Activated T-cell treated with anti-CD3 and anti-CD28 coated beads for 4 hours (primary cell): ENCODE measurements around the gene ABL2.

Experiments used
- DNase-seq: peaks from one replicate; pipeline ENCODE4 v3.0.0-alpha.2; 2020

ABL2 gene

DNA sequence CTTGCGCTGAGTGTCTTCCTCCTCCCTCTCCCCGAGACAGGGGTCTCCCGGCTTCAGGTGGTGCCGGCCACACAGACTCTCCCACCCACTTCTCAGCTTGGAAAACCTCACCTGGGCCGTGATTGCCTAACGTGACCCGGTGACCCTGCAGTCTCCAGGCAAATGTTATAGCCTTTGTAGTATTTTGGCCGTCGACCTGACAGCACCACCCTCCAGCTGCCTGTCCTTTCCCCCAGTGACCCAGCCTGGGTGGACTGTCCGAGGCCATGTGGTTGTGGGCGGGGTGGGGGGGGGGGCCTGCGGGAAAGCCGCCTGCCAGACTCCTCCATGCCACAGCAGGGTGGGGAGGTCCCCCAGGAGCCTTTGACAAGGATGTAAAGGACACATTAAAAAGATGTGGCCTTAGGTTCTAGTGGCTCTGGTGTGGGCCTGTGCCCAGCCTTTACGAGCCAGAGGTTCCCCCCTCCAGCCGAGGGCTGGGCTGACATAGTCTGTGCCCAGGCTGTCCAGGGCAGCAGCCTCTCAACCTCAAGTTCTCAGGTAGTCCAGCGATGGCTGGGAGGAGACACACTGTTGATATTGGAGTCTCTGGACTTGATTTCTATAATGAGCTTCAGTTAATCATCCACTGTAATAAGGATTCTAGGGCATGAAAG, 139.5 kb downstream of the ABL2 start:
- DNase-seq, result no peak

DNA sequence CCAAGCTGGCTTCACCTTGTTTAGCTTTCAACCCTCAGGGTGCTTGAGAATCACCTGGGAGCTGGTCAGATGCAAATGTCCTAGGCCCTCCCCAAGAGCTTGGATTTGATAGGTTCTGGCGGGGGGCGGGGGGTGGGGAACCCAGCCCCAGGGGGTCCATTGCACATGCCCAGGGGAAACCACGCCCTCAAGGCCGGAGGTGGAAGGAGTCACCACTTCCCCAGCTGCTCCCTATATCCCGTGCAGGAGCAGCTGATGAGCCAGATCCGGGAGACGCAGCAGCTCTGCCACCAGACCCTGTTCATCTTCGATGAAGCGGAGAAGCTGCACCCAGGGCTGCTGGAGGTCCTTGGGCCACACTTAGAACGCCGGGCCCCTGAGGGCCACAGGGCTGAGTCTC, 141.8 kb downstream of the ABL2 start:
- no peak for DNase-seq

DNA sequence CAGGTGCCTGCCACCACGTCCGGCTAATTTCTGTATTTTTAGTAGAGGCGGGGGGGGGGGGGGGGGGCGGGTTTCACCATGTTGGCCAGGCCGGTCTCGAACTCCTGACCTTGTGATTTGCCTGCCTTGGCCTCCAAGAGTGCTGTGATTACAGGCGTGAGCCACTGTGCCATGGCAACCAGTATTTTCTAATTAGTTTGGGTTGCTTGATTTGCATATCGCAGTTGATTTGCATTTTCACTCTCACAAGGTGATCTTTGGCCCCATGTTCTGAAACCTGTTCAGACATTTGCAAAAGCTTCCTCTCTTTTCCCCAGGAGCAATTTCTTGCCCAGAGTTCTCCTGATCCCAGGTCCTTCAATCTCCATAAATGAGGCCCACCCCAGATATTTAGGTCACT, 145.9 kb downstream of the ABL2 start:
- DNase-seq, result no peak

DNA sequence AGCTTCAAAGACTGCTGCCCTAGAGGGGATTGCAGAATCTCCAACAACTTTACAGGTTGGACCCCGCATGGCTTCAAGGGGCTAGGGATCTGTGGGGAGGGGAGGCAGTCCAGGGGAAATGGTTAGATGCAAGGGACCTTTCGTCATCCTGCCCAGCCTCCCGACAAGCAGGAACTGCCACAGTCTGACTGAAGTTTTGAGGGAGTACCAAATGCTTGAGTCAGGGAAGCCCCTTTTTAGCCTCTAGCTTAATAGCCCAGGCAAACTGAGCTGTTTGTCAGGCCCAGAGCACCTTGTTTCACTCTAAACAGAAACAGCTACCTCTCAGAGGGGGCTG, 146.5 kb downstream of the ABL2 start:
- DNase-seq, result no peak

DNA sequence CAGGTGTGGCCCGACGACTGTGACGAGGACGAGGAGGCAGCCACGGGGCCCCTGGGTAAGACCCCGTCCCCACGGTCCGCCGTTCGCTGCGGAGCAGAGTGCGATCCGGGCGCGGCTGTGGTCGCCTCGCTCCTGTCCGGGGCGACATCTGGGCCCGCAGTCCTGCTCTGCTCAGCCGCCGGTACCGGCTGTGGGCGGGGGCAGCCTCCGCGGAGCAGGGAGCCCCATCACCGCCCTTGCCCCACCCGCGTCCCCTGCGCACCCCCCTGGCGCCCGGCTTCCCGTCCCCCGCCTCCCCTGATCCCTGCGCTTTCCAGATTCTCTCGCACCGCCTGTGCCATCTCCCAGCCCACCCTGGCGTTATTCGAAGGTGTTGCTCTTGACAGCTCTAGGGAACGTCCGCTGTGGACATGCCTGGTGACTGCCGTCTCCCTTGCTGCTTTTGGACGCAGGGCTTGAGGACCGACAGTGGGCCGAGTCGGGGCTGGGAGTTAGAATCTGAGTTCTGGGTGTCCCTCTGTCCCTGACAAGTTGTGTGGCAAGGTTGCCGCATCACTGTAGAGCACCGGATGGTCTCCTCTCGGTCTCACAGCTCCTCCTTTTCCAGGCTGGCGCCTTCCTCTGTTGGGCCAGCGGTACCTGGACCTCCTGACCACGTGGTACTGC, 147.0 kb downstream of the ABL2 start:
- DNase-seq, result peak; percentile 9

DNA sequence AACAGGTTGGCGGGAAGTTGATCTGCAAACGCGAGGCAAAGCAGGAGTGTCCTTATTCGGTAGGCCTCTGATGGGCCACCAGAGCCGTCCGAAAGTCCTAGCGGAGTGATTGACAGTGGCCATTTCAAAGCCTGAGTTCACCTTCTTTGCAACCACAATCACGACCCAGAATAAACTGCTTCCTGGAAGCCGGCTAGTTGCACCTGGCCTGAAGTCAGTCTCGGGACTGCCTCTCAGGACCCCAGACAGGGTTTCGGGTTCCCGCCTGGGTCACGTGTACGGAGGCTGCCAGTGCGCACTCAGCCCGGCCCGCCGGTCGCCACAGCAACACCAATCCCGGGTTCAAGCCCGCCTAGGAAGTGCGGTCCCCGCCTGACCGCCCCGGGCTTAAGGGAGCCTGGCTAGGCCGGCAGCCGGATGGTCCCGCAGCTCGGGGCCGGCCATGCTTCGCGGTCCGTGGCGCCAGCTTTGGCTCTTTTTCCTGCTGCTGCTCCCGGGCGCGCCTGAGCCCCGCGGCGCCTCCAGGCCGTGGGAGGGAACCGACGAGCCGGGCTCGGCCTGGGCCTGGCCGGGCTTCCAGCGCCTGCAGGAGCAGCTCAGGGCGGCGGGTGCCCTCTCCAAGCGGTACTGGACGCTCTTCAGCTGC, 147.7 kb downstream of the ABL2 start, which contains the start of gene TOR3A:
TOR3A (plus strand) TSS at position 384 of the 646 bp plus-strand sequence; CDS start at position 443, 59 bp downstream.
- DNase-seq, result peak; percentile 51

DNA sequence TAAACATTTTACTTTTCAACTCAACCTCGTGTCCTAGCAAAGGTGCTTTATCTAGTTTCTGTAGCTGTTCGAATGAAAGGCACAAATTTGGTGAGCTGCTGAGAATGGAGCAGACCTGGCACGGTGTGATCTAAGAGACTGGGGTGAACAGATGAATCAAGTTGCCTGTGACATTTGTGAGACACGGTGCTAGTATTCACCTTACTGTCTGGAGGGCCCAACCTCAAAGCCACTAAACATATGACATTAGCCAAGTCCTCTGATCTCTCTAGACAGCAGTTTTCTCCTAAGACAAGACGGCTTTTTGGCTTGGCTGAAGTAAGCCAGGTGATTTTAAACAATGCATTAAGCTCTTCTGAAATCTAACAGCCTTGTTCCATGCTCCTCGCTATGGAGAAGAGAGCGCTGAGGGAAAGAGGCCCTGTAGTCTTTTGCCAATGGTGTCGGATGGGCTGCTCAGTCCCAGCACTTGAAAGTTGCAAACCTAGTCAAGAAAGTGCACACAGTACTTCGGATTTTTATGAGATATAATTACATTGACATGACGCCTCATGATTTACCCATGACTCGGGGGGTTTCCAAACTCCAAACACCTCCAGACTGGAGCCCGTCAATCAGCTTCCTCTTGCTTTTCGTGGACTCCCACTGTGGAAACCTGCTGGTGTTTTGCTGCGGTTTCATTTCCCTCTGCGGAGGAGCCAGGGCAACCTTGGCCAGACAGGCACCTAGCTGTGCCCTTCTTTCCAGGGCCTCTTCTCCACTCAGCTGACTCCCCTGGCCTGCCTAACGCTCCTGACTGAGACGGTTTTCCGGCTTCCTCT, 148.4 kb downstream of the ABL2 start:
- no peak for DNase-seq

DNA sequence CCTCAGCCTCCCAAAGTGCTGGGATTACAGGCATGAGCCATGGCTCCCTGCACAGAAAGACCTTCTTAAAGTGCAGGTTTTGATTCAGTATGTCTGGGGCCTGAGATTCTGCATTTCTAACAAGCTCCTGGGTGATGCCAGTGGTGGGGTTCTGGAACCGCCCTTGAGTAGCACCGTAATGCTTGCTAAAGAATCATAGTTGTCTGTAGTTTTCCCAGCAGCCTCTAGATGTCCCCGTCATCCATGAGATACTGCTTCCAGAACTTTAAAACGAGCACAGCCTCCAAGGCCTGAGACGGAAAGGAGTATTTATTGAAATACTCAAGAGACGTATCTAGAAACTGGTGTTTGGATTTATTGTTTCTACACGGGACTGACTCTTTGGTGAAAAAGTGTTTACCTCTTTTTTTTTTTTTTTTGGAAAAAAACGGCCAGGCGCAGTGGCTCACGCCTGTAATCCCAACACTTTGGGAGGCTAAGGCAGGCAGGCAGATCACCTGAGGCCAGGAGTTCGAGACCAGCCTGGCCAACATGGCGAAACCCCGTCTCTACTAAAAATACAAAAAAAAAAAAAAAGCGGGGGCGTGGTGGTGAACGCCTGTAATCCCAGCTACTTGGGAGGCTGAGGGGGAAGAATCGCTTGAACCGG, 150.2 kb downstream of the ABL2 start:
- DNase-seq, result peak; percentile 37

DNA sequence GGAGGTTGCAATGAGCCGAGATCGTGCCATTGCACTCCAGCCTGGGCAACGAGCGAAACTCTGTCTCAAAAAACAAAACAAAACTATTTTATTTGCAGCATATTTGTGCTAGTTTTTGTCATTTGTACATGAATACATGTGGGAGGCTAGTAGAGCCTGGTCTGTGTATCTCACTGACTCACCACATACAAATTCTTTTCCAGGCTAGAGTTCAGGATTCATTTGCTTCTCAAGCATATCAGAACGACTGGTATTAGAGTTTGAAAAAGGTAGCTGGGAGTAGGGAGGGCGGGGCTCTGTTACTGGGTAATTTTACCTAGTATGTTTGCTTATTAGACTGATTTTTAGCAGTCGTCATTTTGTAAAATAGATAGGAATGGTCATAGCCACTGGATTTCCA, 152.1 kb downstream of the ABL2 start:
- no peak for DNase-seq

DNA sequence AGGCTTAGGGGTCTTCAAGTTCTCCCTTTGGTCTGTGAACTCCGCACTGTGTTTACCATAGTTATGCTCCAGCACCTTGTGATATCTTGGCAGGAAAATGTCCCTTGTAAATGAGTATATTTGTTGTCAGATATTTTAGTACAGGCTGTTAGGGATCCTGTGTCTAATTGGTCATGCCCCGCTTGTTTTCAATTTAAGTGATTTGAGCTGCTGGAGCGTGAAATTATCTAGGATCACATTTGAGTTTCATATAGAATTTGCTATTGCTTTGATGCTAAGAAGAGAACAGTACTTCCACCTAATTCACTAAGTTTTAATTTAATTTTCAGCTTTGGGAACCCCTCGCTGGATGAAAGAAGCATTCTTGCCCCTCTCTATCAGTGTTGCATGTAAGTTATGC, 163.0 kb downstream of the ABL2 start:
- DNase-seq, result no peak

DNA sequence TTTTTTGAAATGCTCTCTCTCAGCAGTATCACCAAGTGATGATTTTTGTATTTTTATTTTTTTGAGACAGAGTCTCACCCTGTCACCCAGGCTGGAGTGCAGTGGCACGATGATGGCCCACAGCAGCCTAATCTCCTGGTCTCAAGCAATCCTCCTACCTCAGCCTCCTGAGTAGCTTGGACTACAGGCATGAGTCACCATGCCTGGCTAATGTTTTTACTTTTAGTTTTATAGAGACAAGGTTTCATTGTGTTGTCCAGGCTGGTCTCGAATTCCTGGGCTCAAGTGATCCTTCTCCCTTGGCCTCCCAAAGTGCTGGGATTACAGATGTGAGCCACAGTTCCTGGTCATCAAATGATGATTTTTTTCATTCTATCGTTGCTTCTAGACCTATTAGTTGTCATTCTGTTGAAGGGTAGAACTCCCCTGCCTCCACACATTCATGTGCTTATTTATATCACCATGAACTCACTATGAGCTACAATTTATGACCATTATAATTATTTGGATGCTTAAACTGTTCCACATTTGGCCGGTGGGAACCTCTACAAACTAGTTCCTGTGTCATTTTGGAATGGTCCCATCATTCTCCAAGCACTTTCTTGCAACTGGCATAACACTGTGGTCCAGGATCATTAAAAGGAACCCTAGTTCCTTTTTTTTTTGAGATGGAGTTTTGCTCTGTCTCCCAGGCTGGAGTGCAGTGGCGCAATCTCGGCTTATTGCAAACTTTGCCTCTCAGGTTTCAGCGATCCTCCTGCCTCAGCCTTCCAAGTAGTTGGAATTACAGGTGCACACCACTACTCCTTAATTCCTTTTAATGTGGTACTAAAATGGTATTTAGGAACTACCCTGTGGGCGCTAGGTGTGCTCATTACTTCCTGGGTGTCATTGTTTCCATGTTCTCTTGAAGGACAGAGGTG, 167.9 kb downstream of the ABL2 start:
- DNase-seq, result no peak

DNA sequence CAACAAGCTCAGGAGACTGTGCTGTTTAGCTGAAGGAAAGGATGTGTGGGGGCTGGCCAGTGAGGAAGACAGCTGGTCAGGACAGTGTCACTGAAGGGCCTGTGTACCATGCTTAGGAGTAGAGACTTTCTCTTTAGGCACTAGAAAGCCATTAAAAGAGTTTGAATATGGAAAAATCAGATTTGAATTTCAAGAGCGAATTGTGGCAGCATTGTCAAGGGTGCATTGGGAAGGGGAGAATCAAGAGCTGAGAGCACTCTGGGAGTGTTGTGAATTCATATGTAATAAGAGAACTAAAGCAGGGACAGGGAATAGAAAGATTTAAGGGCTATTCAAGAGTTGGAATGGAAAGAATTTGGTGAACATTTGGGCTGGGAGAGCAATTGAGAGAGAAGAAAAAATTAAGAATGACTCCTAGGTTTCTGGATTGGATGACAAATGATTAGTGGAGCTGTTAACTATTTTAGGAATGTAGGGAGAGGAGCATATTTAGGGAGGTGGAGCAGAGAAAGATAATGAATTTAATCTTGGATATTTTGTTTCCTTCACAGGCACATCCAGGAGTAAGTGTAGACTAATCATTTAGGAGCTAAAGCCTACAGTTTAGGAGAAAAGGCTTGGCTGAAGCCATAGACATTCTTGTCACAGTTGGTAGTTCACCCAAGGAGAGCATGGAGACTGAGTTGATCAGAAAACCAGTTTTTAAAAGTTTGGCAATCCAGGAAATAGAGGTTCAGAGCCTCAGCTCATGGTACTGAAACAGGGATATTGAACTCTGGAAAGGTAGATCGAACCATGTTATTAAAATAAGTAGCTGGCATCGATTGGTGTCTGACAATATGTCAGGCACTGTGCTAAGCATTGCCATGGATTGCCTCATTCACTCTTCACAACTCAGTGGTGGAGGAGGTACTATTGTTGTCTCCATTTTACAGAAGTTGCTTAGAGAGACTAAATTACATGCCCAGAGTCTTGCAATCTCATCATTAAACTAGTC, 170.7 kb downstream of the ABL2 start:
- no peak for DNase-seq

DNA sequence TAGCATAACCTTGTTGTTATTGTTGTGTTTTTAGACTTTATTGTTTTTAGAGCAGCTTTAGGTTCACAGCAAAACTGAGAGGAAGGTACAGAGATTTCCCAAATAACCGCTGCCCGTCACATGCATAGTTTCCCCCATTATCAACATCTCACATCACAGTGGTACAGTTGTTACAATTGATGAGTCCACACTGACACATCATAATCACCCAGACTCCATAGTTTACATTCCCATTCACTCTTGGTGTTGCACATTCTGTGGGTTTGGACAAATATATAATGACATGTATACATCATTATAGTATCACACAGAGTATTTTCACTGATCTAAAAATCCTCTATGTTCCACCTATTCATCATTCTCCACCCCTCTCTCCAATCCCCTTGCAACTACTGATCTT, 173.5 kb downstream of the ABL2 start:
- no peak for DNase-seq

DNA sequence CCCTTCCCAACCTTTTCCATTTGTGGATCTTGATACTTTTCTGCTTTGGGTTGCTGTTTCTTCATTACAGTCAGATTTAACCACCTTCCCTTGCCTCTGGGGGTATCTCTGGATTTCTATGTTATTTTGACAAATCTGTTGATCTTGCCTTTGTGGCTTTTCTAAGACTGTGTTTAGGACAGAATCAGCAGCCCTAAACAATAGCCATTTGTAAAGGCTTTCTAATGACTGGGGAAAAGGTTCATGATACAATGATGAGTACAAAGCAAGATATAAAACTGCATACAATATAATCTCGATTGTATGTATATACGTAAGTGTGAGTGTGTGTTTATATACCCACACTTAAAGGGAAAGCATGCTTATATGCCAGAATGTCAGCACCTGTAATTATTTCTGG, 176.0 kb downstream of the ABL2 start:
- no peak for DNase-seq

DNA sequence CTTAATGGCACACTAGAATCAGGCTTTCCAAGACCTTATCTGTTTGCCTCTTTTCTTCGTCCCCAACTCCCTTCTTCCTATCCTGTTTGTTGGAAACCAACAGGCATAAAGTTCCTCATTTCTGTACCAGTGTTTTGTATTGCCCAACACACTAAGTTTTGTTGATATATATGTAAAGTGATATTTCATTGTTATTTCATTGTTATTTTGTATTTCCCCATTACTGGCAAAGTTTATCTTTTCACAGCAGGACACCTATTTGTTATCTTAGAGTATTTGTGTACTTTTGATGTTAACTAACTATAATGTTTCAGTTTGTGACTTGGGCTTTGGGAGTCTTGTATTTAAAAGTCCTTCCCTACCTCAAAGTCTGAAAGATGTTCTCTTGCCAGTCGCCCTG, 176.7 kb downstream of the ABL2 start:
- DNase-seq, result no peak
